ENCODE results near the gene DDIT3.

The DDIT3 gene

DNA sequence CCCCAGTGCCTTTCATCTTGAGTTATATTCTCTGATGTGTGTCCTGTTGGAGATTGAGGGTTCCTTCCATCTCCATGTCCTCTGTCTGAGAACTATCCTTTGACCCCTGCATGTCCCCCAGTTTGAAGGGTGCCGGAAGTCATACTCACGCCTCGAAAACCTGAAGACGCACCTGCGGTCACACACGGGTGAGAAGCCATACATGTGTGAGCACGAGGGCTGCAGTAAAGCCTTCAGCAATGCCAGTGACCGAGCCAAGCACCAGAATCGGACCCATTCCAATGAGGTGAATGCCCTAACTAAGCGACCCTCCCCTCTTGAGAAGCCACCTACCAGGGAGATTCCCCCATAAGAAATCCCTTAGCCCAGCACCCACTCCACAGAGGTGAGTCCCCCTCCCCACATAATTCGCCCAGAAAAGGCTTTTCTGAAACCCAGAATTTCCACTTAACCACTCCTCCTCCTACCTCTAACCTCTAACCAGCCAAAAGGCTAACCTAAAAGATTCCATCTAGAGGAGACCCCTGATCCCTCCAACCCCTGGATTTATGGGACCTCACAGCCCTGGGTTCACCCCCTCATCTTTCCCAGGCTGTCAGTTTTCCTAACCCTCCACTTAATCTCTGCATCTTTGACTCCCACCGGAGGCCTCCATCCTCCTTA lies 53.0 kb downstream of the DDIT3 start:
- DNase-seq (ENCODE audit: low spot score) = no peak
